Thoracic aorta (tissue), 2 donors: Measurements from ENCODE around the gene SMIM14. TPM values are rescaled to one million over a fixed set of nuclear protein-coding genes. Genes with fewer than 3 reads are reported as not detected.

Experiments
- ATAC-seq: fragments of 150-250 bp; one replicate; pipeline ENCODE4 v1.8.0; 2017; ENCODE audit warnings: low read depth; ENCODE audit not compliant: insufficient number of reproducible peaks, low FRiP score
- DNase-seq: peaks from one replicate; pipeline ENCODE4 v3.0.0-alpha.2; 2020; ENCODE audit warnings: low spot score
- H3K27ac ChIP-seq, 2 donors: fragments of 200-600 bp; sonication (generic); 1 replicate in 1 of 2; 2 replicates in 1 of 2; pipeline ENCODE4 v1.5.1; 2016; ENCODE audit warnings: mild to moderate bottlenecking in 2 of 2, moderate library complexity in 2 of 2
- H3K27me3 ChIP-seq: fragments of 200-600 bp; sonication (generic); replicated peaks from 2 replicates; pipeline ENCODE4 v1.6.0; 2016; ENCODE audit warnings: mild to moderate bottlenecking; ENCODE audit not compliant: insufficient read depth
- H3K36me3 ChIP-seq: fragments of 200-600 bp; sonication (generic); one replicate; pipeline ENCODE4 v1.5.1; 2016
- H3K4me1 ChIP-seq, 2 donors: fragments of 200-600 bp; sonication (generic); 1 replicate in 1 of 2; 2 replicates in 1 of 2; pipeline versions ENCODE4 v1.5.1 to v1.6.0; 2016; ENCODE audit warnings: low read depth in 2 of 2, mild to moderate bottlenecking in 1 of 2; ENCODE audit not compliant: control insufficient read depth in 1 of 2
- H3K4me3 ChIP-seq: fragments of 200-600 bp; sonication (generic); 2 replicates; pipeline ENCODE4 v1.5.1; 2016; ENCODE audit warnings: mild to moderate bottlenecking
- H3K9me3 ChIP-seq: fragments of 200-600 bp; sonication (generic); 2 replicates; pipeline ENCODE4 v1.5.1; 2016
- CTCF ChIP-seq: fragments of 200-600 bp; sonication (generic); IDR thresholded peaks from one replicate; pipeline ENCODE4 v1.5.1; 2019; ENCODE audit warnings: antibody characterized with exemption
- total RNA-seq, 2 donors: library from RNA; depleted of rRNA; stranded (reverse); fragments of >200 nt; gene quantifications; one replicate each; pipeline versions ENCODE4 v1.1.0 to v1.2.3, GENCODE V29; 2016

Gene SMIM14
- total RNA-seq, 2 donors from 2014 or later: 41.0 to 58.1 TPM

GRCh38 chr4:39569209-39569608 is 69.5 kb downstream of the SMIM14 start:
- H3K36me3 ChIP-seq: peaks cover 2% of the 10 kb centered on the region
- ATAC-seq (no peak), DNase-seq (no peak)
- no peaks in the 10 kb centered on the region for H3K27me3 ChIP-seq
- H3K4me1 ChIP-seq: peaks cover 0 to 10% of the 10 kb centered on the region in 2 donors
- no peak overlapping the region for H3K27ac ChIP-seq
- TF ChIP-seq CTCF: no peak
- H3K9me3 ChIP-seq: no peaks in the 10 kb centered on the region
- H3K4me3 ChIP-seq: no peak overlapping the region

GRCh38 chr4:39568805-39569204 is 69.9 kb downstream of the SMIM14 start:
- H3K4me1 ChIP-seq: peaks cover 0 to 10% of the 10 kb centered on the region in 2 donors
- no peak overlapping the region for H3K27ac ChIP-seq
- ATAC-seq (no peak), DNase-seq (no peak)
- H3K4me3 ChIP-seq: no peak overlapping the region
- no peaks in the 10 kb centered on the region for H3K27me3 ChIP-seq
- H3K36me3 ChIP-seq: peaks cover 2% of the 10 kb centered on the region
- no peak for TF ChIP-seq CTCF
- no peaks in the 10 kb centered on the region for H3K9me3 ChIP-seq

GRCh38 chr4:39565878-39566600 is 72.6 kb downstream of the SMIM14 start:
- Histone ChIP-seq H3K27me3 (no peaks in the 10 kb centered on the region), H3K4me3 (no peak overlapping the region), H3K36me3 (peaks cover 1% of the 10 kb centered on the region), H3K27ac (no peak overlapping the region), H3K9me3 (no peaks in the 10 kb centered on the region), H3K4me1 (peaks cover 0 to 10% of the 10 kb centered on the region in 2 donors)
- DNase-seq (no peak), ATAC-seq (peak; percentile 76)
- no peak for TF ChIP-seq CTCF

- H3K4me3 ChIP-seq: no peak overlapping the region
- no peak overlapping the region for H3K27ac ChIP-seq
- DNase-seq (no peak), ATAC-seq (no peak)
- no peaks in the 10 kb centered on the region for H3K36me3 ChIP-seq
- no peaks in the 10 kb centered on the region for H3K9me3 ChIP-seq
- no peaks in the 10 kb centered on the region for H3K27me3 ChIP-seq
- H3K4me1 ChIP-seq: peaks cover 0 to 10% of the 10 kb centered on the region in 2 donors
- TF ChIP-seq CTCF: no peak
Measured at GRCh38 chr4:39563346-39563847, 75.3 kb downstream of the SMIM14 start.

- no peak for DNase-seq
Measured at GRCh38 chr4:39562792-39563191, 75.9 kb downstream of the SMIM14 start.

More at GRCh38 chr4:39562792-39563191, 75.9 kb downstream of the SMIM14 start:
- no peak for TF ChIP-seq CTCF
- Histone ChIP-seq H3K36me3 (no peaks in the 10 kb centered on the region), H3K9me3 (no peaks in the 10 kb centered on the region), H3K27ac (no peak overlapping the region), H3K27me3 (no peaks in the 10 kb centered on the region), H3K4me3 (no peak overlapping the region), H3K4me1 (peaks cover 0 to 10% of the 10 kb centered on the region in 2 donors)
- no peak for ATAC-seq
